Stimulated activated CD4-positive, alpha-beta T cell treated with anti-CD3 and anti-CD28 coated beads, TNF-alpha, amount 100 ng/mL, for 24 hours (primary cell): Measurements from ENCODE around the gene TSPAN9.

Source experiments
- DNase-seq, 3 experiments: peaks; one replicate each; pipeline ENCODE4 v3.0.0-alpha.2; 2020; ENCODE audit warnings: low read depth in 3 of 3

The TSPAN9 gene

GRCh38 chr12:3274664-3275063, 197.5 kb downstream of the TSPAN9 start:
- DNase-seq = no peak

DNA sequence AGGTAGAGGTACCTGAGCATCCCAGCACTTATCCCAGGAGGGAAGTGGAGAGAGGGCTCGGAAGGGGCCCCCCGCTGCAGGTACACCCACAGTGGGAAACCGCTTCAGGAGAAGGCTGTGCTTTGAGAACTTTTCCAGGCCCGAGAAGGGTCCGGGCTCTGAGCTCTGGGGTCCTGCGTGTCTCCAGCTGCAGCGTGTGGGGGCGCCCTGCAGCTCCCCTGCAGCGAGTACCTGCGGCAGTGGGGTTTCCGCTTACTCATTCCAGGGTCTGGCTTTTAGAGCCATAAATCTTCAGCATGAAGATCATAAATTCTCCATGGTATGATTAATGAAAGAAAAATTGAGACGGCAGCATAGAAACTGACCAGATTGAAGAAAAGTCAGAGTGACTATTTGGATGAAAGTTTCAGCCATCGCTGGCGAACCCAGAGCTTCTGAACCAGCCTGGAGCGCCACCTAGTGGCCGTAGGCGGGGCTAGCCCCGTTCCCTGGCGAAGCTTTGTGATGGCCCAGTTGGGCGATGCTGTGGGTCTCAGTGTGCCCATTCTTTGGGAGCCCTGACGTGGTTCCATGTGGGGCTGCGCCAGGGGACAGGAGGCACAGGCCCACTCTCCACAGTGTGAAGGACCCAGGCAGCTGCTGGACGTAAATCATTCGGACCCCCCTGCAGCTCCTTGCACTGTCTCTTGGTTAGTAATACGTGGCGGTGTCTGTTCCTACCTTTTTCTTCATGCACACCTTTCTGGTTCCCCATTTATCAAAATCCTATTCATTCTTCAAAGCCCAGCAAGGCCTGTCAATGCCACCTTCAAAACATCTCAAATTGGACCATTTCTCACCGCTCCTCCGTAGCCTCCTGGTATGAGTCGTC, 198.2 kb downstream of the TSPAN9 start:
- DNase-seq = peak; percentile 35 to 68 (median 48)

GRCh38 chr12:3276226-3276625, 199.0 kb downstream of the TSPAN9 start:
- DNase-seq = no peak

- DNase-seq = no peak
These were observed 200.2 kb downstream of the TSPAN9 start for GRCh38 chr12:3277306-3277943.

GRCh38 chr12:3278681-3279414, 201.7 kb downstream of the TSPAN9 start:
- no peak for DNase-seq

GRCh38 chr12:3279415-3279780, 202.2 kb downstream of the TSPAN9 start:
- no peak for DNase-seq

DNA sequence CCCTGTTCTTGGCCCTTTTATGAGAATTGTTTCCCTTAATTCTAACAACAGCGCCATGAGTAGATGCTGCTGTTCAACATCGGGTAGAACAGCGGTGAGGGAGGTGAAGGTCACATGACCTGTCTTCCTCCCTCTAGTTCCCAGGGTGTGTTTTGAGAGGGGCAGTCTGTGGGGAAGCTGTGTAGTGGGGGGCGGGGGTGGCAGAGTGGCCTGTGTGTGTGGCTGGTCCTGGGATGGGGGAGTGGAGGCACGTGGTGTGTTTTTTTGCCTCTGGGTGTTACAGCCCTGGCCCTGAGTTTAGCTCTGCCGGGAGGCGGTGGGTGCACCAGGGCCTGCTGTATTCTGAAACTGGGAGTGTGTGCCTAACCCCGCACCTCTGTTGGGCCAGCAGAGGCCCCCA, 202.7 kb downstream of the TSPAN9 start:
- no peak for DNase-seq

DNA sequence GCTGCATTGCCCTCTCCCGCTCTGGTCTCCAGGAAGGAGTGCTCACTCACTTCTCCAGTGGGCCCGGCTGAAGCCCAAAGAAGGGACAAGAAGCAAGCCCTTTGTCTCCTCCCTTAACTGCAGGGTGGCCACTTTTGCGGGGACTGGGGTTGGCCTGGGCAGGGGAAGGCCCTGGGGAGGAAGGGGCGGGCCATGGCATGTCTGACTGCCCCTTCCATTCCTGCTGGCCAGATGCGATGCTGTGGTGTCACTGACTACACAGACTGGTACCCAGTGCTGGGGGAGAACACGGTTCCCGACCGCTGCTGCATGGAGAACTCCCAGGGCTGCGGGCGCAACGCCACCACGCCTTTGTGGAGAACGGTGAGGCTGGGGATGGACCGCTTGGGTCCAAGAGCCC, 203.8 kb downstream of the TSPAN9 start:
- DNase-seq = no peak

DNA sequence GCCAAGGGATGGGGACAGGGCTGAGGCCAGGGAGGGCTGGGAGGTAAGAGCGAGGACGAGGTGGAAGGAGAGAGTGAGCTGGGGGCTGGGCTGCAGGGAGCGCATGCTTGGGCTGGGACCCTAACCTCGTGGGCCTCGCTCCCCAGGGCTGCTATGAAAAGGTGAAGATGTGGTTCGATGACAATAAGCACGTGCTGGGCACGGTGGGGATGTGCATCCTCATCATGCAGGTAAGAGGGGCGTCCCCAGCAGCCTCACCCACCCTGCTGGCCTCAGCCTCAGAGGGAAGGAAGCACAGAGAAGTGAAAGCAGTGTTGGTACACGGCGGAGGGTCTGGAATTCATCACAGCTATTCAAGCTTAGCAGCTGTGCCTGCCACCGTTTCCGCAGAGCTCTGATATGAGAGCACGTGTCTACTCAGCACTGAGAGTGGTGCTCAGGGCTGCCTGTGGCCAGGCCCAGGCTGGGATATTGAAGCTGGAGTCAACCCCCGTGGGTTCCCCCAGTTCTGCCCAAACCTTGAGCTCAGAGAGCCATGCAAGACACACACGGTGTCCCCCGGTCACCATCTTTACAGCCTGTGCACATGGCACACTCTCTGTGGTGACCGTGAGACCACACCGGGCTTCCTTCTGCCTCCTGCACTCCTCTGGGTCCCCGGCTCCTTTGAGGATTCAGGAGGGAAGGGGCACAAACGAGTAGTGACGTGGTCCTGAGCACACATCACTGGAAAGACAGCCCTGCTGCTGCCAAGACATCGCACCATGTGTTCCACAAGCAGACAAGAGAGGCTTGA, 204.6 kb downstream of the TSPAN9 start:
- no peak for DNase-seq

DNA sequence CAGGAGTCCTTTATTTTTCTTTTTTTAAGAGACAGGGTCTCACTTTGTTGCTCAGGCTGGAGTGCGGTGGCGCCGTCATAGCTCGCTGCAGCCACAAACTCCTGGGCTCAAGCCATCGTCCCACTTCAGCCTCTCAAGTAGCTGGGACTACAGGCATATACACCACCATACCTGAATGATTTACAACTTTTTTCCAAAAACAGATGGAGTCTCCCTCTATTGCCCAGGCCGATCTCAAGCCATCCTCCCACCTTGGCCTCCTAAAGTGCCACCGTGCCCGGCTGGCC, 205.1 kb downstream of the TSPAN9 start:
- DNase-seq = no peak

DNA sequence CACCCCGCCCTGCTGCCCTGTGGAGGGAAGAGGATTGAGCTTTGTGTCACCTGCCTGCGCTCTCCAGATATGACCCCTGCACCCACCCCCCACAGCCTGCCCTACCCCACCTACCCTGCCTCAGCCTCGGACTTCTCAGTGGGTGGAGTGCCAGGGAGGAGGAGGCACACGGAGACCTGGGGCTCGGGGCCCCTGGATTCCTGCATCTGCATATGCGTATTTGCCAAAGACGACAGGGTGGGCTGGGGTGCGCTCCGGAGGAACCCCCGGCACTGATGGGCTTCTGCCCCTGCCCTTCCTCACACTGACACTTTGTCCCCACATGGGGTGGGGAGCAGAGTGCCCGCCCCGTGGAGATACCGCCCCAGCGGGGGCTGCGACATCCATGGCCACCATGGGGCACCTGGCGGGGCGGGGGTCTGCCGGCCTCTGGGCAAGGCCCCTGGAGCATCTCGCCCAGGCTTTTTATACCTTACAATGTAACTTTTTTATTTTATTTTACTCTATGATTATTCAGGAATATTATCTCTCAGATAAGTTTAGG, 206.0 kb downstream of the TSPAN9 start:
- DNase-seq = no peak

DNA sequence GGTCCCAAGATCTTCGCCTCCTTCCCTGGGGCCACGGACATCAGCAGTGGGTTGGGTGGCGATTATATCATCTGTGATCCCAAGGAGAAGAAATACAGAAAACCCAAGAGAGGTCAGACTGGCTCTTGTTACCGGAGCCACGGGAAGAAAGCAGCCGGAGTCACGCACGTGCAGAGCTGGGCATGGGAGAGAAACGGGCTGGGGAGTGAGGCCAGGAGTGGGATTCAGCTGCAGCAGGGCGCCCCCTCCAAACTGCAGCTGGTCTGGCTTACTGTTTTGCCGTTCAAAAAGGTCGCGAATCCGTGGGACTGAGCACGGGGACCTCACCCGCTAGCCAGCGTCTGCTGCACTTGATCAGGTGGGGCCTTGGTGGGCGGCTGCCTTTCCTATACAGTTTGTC, 207.2 kb downstream of the TSPAN9 start:
- no peak for DNase-seq

DNA sequence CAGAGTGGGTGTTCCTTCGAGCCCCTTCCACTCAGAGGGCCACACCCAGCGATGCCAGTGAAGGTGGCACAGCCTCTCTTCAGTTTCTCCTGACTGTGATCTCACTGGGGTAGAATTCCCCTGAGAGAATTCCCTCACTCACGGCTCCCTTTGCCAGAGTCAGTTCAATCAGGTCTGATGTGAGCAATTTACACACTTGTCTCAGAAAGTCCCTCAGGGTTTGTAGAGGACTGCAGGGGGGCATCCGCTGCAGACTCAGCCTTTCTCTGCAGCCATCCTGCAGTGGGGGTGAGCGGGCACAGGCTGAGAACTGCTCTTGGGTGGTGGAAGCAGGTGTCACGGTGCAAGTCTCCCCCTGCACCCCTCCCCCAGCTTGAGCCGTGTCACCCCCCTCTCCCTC, 208.4 kb downstream of the TSPAN9 start:
- DNase-seq = no peak

- no peak for DNase-seq
These were observed 211.5 kb downstream of the TSPAN9 start for GRCh38 chr12:3288690-3289089.

DNA sequence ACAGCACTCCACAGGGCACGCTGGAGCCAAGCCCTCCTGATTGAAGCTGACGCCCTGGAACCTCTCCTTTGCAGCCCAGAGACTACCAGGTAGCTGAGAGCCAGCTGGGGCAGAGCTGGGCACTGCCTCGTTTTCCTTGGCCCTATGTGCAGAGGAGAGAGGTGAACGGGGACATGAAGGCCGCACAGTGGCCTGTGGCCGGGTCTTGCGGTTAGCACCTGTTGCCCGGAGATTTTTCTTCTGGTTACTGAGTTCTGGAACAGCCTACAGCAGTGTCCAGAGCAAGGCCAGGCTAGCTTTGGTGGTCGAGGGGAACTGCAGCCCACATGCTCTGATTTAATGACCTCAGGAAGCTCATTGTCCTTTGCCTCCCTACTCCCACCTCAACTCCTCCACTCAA, 212.5 kb downstream of the TSPAN9 start:
- DNase-seq = no peak

DNA sequence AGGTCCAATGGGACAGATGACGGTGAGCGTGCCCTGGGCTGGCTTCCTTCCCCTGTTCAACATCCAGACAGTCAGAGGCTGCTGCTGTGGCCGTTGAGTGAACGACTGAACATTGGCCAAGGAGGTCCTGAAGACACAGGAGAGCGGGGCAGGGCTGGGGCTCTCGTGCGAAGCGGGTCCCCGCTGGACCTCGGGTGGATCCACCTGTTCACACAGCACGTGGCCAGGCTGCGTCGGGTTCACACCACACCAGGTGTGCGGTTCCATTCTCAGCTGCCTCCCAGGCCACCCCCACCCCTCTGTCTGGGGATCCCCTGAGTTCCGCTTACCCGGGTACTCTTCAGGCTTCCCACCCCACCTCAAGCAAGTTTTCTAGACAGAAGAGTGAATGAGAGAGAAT, 214.8 kb downstream of the TSPAN9 start:
- DNase-seq = no peak

DNA sequence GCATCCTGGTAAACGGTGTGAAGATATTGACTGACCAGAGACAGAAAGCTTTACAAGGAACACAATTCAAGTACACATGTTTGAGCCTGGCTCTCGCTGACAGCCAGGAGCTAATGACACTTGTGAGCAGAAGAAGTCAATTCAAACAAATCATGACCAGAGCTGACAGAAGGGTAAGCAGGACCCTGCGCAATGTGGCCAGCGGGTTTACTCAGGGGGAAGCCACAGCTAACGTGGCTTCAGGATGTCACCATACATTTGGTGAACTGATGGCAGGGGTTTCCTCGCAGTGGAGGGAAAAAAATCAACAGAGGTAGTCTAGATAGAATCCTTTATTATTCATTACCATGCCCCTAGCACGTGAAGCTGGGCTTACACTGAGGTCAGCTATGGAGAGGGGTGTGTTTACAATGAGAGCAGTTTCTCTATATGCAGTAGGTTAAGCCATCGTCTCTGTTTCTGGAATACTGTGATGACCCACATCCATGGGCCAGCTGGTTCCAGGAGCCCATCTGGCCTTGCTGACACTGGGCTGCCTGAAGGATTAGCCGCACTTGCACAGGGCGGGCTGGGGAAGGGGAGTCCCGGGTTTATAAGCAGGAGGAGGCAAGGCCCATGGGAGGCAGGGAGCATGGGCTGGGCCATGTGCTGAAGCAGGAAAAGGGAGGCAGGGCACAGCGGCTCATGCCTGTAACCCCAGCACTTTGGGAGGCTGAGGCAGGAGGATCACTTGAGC, 215.7 kb downstream of the TSPAN9 start:
- DNase-seq = no peak

DNA sequence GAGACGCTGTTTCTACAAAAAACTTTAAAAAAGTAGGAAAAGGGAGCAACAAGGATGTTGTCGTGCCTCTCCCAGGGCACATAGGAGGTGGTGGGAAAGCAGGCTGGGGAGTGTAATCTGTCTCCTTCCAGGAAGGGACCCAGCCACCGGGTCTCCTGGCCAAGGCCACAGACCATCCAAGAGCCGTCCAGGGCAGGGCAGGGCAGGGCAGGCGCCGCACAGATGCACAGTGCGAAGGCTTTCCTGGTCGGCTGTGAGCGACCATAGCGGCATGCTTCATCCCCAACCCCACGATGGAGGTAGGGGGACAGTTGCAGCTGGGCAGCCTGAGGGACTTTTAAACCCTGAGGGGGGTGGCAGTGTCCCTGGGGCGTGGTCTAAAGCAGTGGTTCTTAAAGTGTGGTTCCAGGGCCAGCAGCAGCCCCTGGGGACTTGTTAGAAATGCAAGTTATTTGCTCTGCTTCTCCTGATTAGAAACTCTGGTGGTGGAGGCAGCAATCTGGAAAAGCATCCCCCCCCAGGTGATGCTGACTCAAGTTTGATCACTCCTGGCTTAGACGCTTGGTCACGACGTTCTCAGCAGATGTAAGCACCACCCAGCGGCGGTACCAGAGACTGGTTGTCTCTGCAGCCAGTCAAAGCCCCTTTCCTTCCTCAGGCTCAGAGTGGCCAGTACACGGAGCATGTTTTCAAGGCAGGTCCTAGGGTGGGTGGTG, 216.4 kb downstream of the TSPAN9 start:
- no peak for DNase-seq

DNA sequence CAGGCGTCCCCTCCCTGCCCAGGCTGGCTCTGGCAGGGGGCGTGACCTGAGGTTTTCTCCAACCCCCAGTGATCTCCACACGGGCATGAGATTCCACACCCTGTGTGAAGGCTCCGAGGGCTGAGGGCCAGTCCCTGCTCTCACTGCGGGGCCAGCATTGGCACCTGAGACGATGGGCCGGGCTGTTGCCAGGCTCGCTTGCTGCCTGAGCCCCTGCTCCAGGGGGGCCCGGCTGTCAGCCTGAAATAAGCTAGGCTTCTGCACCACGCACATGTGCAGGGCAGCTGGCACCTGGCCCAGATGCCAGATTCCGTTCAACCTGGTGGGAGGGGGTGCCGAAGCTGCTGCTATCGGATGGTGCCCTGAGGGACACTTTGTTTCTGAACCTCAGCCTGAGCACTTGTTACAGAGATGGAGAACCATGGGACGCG, 217.3 kb downstream of the TSPAN9 start:
- DNase-seq = no peak

GRCh38 chr12:3295225-3295624, 218.0 kb downstream of the TSPAN9 start:
- no peak for DNase-seq
